HG03045 (cell line): ENCODE measurements around the gene POU6F2.

Experiments used
- ATAC-seq: cut with Tn5 transposase; IDR thresholded peaks from one replicate; pipeline ENCODE4 v1.9.1; 2021; ENCODE audit warnings: mild to moderate bottlenecking, moderate library complexity; ENCODE audit not compliant: unreplicated experiment

The POU6F2 gene

GRCh38 chr7:39430441-39430840 is 452.7 kb downstream of the POU6F2 start:
- ATAC-seq: no peak

GRCh38 chr7:39430909-39431641 is 453.4 kb downstream of the POU6F2 start:
- ATAC-seq: no peak

GRCh38 chr7:39432368-39432767 is 454.7 kb downstream of the POU6F2 start:
- ATAC-seq: no peak

- no peak for ATAC-seq
Observed at GRCh38 chr7:39432807-39433416, 455.2 kb downstream of the POU6F2 start.

- no peak for ATAC-seq
Observed at GRCh38 chr7:39433550-39433949, 455.8 kb downstream of the POU6F2 start.

GRCh38 chr7:39434012-39434411 is 456.3 kb downstream of the POU6F2 start:
- ATAC-seq: no peak

- ATAC-seq: no peak
Observed at GRCh38 chr7:39446546-39446945, 468.8 kb downstream of the POU6F2 start.

GRCh38 chr7:39451901-39452300 is 474.2 kb downstream of the POU6F2 start:
- no peak for ATAC-seq

- no peak for ATAC-seq
Observed at GRCh38 chr7:39453743-39454355, 476.1 kb downstream of the POU6F2 start.

GRCh38 chr7:39458061-39458745 is 480.5 kb downstream of the POU6F2 start:
- ATAC-seq: no peak

GRCh38 chr7:39459636-39460035 is 481.9 kb downstream of the POU6F2 start:
- no peak for ATAC-seq

GRCh38 chr7:39460486-39460885 is 482.8 kb downstream of the POU6F2 start:
- no peak for ATAC-seq

- ATAC-seq: no peak
Observed at GRCh38 chr7:39461263-39461820, 483.6 kb downstream of the POU6F2 start.

- no peak for ATAC-seq
Observed at GRCh38 chr7:39463252-39463651, 485.5 kb downstream of the POU6F2 start.

GRCh38 chr7:39464350-39465054 is 486.8 kb downstream of the POU6F2 start:
- ATAC-seq: no peak

GRCh38 chr7:39465055-39465929 is 487.6 kb downstream of the POU6F2 start:
- no peak for ATAC-seq

- no peak for ATAC-seq
Observed at GRCh38 chr7:39468261-39468660, 490.6 kb downstream of the POU6F2 start.

GRCh38 chr7:39468808-39469374 is 491.2 kb downstream of the POU6F2 start:
- no peak for ATAC-seq

- ATAC-seq: no peak
Observed at GRCh38 chr7:39480901-39481300, 503.2 kb downstream of the POU6F2 start.
